Measurements from ENCODE around the gene REXO2. TPM values are rescaled to one million over a fixed set of nuclear protein-coding genes. Genes with fewer than 3 reads are reported as not detected.
A peak's percentile ranks its signal among the peaks of the same experiment; 100 is the strongest.

REXO2 gene
- total RNA-seq, 4 donors from 2014 or later = 24.5 to 150 (median 50.8) TPM

- H3K4me3 ChIP-seq = no peak overlapping the region
- H3K27me3 ChIP-seq = no peaks in the 10 kb centered on the region
- H3K36me3 ChIP-seq = no peaks in the 10 kb centered on the region
- no peaks in the 10 kb centered on the region for H3K4me1 ChIP-seq
- no peak for DNase-seq
- H3K27ac ChIP-seq = no peak overlapping the region
- TF ChIP-seq POLR2A (IDR thresholded peaks at IDR 0.05) (no peak), CTCF (IDR thresholded peaks at IDR 0.05) (no peak)
- no peaks in the 10 kb centered on the region for H3K9me3 ChIP-seq
These were observed 5.9 kb upstream of the REXO2 start for GRCh38 chr11:114433376-114433775.

- Histone ChIP-seq H3K9me3 (no peaks in the 10 kb centered on the region), H3K27me3 (no peaks in the 10 kb centered on the region), H3K4me1 (peaks cover 0 to 8% (median 0%) of the 10 kb centered on the region in 4 donors), H3K27ac (no peak overlapping the region), H3K4me3 (no peak overlapping the region), H3K36me3 (no peaks in the 10 kb centered on the region)
- no peak for TF ChIP-seq CTCF (IDR thresholded peaks at IDR 0.05)
- TF ChIP-seq POLR2A (IDR thresholded peaks at IDR 0.05) = no peak
- DNase-seq = no peak
These were observed 964 bp upstream of the REXO2 start for GRCh38 chr11:114438303-114438702.

DNA sequence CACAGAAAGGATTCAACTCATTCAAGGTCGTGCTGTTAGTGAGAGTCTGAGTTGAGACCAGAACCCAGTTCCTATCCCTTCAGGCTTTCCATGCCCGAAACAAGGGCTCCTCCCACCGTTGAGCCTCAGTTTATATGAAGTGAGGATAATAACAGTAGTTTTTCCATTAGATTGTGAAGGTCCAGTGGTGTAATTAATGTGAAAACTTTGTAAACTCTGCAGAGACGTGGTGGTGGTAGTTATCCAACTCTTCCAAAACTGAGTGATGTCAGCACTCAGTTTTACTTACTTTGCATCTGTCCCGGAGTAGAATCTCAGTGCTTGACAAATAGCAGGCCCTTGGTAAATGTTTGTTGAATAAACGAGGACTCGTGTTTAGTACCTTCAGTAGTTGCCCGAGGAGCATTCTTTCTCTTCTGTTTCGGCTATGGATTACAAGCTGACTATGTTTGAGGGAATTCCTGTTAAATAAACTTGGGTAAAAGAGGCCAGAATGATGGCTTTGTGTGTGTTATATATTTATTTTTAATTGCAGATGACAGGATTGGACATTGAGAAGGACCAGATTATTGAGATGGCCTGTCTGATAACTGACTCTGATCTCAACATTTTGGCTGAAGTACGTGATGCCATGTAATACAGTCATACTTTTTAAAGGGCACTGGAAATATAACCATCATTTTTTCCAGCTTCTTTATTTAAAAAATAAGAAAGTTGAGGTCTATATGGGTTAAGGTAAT, 1.0 kb downstream of the REXO2 start:
- no peak for DNase-seq
- H3K9me3 ChIP-seq = no peaks in the 10 kb centered on the region
- H3K4me1 ChIP-seq = peaks cover 0 to 8% (median 0%) of the 10 kb centered on the region in 4 donors
- peak overlapping the region; percentile 64 to 91 (median 80) for H3K27ac ChIP-seq
- peak overlapping the region; percentile 56 to 98 (median 78) for H3K4me3 ChIP-seq
- TF ChIP-seq POLR2A (IDR thresholded peaks at IDR 0.05) (no peak), CTCF (IDR thresholded peaks at IDR 0.05) (no peak)
- no peaks in the 10 kb centered on the region for H3K27me3 ChIP-seq
- H3K36me3 ChIP-seq = peaks cover 0 to 4% (median 0%) of the 10 kb centered on the region in 3 donors

GRCh38 chr11:114440971-114441763, 1.9 kb downstream of the REXO2 start:
- no peak for DNase-seq
- H3K4me3 ChIP-seq = no peak overlapping the region
- peak overlapping the region in 1 of 4 donors; percentile 91 for H3K27ac ChIP-seq
- H3K9me3 ChIP-seq = no peaks in the 10 kb centered on the region
- H3K36me3 ChIP-seq = peaks cover 0 to 8% (median 0%) of the 10 kb centered on the region in 3 donors
- no peaks in the 10 kb centered on the region for H3K27me3 ChIP-seq
- H3K4me1 ChIP-seq = peaks cover 0 to 8% (median 0%) of the 10 kb centered on the region in 4 donors
- TF ChIP-seq CTCF (IDR thresholded peaks at IDR 0.05) (no peak), POLR2A (IDR thresholded peaks at IDR 0.05) (no peak)

- Histone ChIP-seq H3K36me3 (peaks cover 0 to 11% (median 0%) of the 10 kb centered on the region in 3 donors), H3K27me3 (no peaks in the 10 kb centered on the region), H3K4me3 (no peak overlapping the region), H3K27ac (no peak overlapping the region), H3K9me3 (no peaks in the 10 kb centered on the region), H3K4me1 (peaks cover 0 to 8% (median 0%) of the 10 kb centered on the region in 4 donors)
- DNase-seq = no peak
- TF ChIP-seq CTCF (IDR thresholded peaks at IDR 0.05) = no peak
- no peak for TF ChIP-seq POLR2A (IDR thresholded peaks at IDR 0.05)
These were observed 2.7 kb downstream of the REXO2 start for GRCh38 chr11:114441921-114442320.

Data from Peyer's patch (tissue), 4 donors.